Transverse colon (tissue), 4 donors: ENCODE data around the gene AKR7A2.

Source experiments
- CTCF ChIP-seq, 5 experiments: fragments of 200-600 bp in 3 of 5; fragments of 450-650 bp in 2 of 5; sonication (generic) in 3 of 5; IDR thresholded peaks; 1 replicate in 2 of 5; 2 replicates in 3 of 5; pipeline ENCODE4 v1.5.1; 2016 to 2017; ENCODE audit warnings: antibody characterized with exemption in 5 of 5, inconsistent platforms in 3 of 5, mild to moderate bottlenecking in 2 of 5, moderate library complexity in 1 of 5
- EP300 ChIP-seq: sonication (generic); formaldehyde crosslinking; IDR thresholded peaks from one replicate; pipeline ENCODE4 v1.6.1; 2017; ENCODE audit warnings: antibody characterized with exemption, low read depth
- POLR2A ChIP-seq: fragments of 450-650 bp; IDR thresholded peaks from one replicate; pipeline ENCODE4 v1.6.1; 2016; ENCODE audit warnings: antibody characterized with exemption, mild to moderate bottlenecking, moderate library complexity
- POLR2AphosphoS5 ChIP-seq, 3 donors: sonication (generic); formaldehyde crosslinking; IDR thresholded peaks; one replicate each; pipeline ENCODE4 v1.6.1; 2016; ENCODE audit warnings: antibody characterized with exemption in 3 of 3

- no peak for TF ChIP-seq POLR2AphosphoS5 (IDR thresholded peaks at IDR 0.05)
- no peak for TF ChIP-seq CTCF (IDR thresholded peaks at IDR 0.05)
- no peak for TF ChIP-seq POLR2A
- TF ChIP-seq EP300, result no peak
Measured at GRCh38 chr1:19272064-19272463, 39.9 kb downstream of the AKR7A2 start.
